GM19328 (cell line): ENCODE results near the gene GPX4.
"Not testable (repeated sequence)": the region's sequence is repeated elsewhere in the genome, so short reads cannot be mapped to it uniquely, and the experiment has no call there.

Source experiments
- ATAC-seq: cut with Tn5 transposase; IDR thresholded peaks from one replicate; pipeline ENCODE4 v1.9.1; 2021; ENCODE audit warnings: mild to moderate bottlenecking, moderate library complexity; ENCODE audit not compliant: unreplicated experiment

The GPX4 gene

GRCh38 chr19:1113030-1113985 lies 9.5 kb downstream of the GPX4 start:
- no peak for ATAC-seq

DNA sequence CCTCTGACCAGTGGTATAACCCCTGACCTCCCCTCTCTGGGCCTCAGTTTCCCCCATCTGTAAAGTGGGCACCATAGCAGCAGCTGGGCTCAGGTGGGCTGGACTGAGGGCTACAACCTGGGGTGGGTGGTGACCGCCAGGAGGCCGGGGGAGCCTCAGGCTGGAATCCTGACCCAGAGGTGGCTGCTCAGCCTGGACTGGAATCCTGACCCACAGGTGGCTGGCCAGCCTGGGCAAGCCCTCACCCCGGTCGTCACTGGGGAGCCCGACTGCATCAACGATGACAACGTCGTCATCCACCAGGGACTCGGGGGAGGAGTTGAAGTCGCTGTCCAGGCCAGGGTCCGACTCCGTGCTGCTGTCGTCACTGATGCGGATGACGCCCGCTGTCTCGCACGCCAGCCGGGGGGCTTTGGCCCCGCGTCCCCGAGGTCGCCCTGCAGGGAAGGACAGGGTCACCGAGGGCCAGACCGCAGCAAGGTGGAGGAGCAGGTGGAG lies 10.2 kb downstream of the GPX4 start:
- ATAC-seq: no peak

DNA sequence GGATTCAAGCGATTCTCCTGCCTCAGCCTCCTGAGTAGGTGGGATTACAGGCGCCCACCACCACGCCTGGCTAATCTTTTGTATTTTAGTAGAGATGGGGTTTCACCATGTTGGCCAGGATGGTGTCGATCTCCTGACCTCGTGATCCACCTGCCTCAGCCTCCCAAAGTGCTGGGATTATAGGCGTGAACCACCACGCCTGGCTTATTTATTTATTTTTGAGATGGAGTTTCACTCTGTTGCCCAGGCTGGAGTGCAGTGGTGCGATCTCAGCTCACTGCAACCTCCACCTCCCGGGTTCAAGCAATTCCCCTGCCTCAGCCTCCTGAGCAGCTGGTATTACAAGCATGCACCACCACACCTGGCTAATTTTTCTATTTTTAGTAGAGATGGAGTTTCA lies 10.9 kb downstream of the GPX4 start:
- not testable (repeated sequence) for ATAC-seq

DNA sequence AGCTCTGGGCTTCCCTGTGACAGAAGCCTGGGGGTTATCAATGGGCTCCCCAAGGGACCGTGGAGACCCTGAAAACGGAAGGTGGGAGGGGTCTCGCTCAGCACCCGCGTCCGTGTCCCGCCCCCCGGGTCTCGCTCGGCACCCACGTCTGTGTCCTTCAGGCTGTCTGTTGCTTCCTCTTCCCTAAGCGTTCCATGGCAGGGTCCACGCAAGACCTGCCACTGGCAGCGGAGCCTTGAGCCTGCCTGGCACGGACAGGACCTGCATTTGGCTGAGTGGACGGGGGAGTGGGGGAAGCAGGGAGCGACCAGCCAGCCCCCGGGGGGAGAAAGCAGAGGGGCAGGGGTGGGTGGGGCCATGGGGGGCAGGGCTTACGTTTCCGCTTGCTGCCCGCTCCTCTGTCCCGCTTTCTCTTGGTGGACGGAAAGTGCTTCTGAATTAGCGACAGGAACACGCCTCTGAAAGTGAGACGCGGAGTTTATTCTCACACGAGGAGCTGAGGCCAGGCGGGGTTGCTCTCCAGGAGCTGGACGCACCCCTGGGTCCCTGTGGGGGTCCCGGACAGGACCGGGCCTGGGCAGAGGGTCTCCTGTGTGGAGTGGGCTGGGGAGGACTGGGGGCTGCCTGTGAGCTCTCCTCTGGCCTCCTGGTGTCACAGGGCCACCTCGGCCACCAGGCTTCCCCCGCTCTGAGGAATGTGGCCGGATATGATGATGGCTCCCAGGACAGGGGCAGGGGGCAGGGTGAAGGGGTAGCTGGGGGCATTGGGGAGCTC lies 12.0 kb downstream of the GPX4 start:
- ATAC-seq: no peak

DNA sequence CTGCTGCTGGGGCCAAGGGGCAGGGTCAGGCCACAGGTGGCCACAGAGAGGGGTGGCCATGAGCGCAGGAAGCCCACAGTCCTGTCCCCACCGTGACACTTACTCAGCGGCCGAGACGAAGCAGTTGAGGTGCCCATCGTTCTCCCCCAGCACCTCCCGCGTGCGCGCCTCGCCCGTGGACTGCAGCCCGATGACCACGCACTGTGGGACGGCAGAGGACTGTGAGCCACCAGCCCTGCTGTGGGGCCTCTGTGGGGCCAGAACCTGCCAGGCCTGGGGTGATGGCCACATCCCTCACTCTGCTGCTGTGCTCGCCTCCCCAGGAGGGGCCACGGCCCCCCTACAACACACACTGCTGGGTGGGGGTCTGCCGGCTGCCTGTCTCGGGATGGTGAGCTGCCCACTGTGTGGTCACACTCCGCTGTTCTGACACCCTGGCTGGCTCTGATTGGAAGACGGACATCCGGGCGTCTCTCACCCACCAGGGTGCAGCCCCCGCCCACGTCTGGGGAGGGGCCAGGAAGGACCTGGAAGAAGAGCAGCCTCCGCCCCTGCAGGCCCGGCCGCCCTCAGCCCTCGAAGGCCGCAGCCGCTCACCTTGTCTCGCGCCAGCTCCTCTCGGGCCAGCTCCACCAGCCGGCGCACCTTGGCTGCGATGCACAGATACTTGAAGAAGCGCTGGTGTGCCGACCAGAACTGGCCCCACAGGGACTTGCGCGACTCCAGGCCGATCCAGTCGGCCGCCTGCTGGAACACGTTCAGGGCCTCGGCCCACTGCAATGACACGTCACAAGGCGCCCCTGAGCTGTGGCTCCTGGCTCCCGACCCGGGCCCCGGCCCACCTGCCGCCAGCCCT lies 13.2 kb downstream of the GPX4 start:
- no peak for ATAC-seq

GRCh38 chr19:1117654-1118053 lies 13.9 kb downstream of the GPX4 start:
- no peak for ATAC-seq

- ATAC-seq: no peak
Measured at GRCh38 chr19:1118999-1119398, 15.2 kb downstream of the GPX4 start.

DNA sequence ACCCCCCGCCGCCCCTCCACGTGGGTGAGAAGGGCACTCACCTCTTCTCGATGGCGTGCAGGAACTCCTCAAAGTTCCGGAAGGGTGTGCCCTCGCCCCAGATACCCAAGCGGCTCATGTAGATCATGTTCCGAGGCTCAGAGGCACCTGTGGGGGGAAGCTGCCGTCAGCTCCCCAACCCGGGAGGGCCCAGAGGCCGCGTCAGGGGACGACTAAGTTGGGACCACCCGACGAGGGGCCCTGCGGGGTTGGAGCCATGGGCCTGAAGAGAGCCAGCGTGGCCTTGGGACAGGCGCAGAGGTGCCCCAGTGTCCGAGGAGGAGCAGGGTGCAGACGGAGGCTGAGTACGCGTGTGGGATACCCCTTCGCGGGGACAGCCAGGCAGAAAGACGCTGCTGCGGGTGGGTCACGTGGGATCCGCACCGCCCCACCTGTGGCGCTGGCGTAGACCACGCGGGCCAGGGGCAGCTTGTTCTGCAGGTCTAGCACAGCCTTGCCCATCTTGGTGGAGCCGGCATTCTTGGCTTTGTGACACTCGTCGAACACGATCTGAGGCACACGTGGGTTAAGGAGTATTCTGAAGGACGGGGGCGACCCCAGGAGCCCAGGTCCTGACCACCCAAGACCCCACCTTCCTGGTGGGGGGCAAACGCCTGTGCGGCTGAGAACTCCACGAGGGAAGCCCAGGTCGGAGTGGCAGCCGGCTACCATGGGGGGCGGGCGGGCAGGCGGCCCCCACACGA lies 15.9 kb downstream of the GPX4 start:
- ATAC-seq: no peak

- ATAC-seq: no peak
Measured at GRCh38 chr19:1121395-1121794, 17.6 kb downstream of the GPX4 start.

DNA sequence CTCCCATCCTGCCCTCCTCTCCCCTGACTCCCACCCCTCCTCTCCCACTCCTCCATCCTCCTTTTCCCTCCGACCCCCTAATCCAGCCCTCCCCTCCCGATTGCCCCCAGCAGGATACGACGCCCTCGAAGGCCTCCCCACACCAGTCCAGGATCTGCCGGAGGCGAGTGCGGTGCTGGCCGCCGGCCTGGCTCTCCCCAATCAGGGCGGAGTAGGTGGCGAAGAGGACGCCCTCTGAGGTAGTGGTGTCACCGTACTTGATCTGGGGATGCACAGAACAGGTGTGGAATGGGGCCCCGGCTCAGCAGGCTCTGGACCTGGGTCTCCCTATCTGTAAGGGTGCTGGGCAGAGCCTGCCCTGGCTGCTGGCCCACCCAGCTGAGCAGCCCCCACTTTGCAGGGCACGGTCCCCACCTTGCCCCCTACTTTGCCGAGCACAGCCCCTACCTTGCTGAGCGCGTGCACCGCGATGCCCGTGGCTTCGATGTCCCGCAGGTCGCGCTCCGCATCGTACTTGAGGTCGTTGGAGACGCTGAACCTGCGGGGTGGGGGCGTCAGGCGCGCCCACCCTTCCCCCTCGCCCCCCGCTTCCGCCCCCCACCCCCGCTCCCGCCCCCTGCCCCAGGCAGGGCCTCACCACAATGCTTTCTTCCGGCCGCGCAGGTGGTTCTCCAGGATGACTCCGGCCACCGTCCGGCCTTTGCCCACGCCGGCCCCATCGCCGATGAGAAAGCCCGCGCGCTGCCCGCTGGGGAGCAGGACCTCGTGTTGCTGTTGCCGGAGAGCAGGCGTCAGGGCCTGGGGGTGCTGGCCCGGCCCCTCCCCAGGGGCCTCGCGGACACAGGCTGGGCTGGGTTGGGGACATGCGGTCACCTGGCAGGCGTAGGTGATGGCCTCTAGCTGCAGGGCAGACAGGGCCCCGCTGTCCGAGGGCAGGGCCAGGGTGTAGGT lies 18.5 kb downstream of the GPX4 start:
- no peak for ATAC-seq

- ATAC-seq: no peak
Measured at GRCh38 chr19:1122972-1123363, 19.2 kb downstream of the GPX4 start.

- no peak for ATAC-seq
Measured at GRCh38 chr19:1123381-1123780, 19.6 kb downstream of the GPX4 start.

DNA sequence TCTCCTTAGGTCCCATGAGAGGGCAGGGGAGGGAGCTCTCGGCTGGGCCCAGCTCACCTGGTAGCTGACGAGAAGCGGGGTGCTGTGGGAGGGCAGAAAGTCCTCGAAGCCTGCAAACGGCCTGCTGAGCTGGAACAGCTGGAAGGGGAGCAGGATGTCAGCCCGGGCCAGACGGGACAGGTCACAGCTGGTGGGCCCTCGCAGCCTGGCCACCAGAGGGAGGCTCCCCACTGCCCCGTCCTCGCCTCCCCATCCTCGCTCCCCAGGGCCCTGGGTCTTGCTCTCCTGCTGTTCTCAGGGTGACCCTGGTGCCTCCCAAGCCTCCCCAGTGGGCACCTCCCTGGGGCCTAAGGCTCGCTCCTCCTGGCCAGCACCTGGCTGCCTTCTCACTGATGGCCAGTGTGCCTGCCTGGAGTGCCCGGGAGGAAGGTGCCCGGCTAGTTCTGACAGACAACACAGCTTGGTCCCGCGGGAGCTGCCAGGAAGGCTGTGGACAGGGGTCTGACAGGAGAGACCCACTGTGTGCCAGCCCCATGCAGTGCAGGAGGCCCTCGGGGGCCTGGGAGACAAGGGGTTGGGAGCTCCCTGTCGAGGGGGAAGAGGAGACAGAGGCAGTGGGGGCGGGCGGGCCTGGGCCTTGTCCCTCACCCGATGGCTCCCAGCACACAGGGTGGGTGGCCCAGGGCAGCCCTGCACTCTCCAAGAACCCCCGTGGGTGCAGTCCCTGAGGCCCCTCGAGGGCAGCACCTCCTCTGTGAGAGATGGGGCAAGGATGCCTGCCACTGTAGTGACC lies 20.3 kb downstream of the GPX4 start:
- ATAC-seq: no peak

- ATAC-seq: no peak
Measured at GRCh38 chr19:1125601-1126467, 22.0 kb downstream of the GPX4 start.

GRCh38 chr19:1126984-1127760 lies 23.4 kb downstream of the GPX4 start:
- no peak for ATAC-seq

GRCh38 chr19:1128106-1128505 lies 24.3 kb downstream of the GPX4 start:
- no peak for ATAC-seq

GRCh38 chr19:1129084-1129483 lies 25.3 kb downstream of the GPX4 start:
- ATAC-seq: not testable (repeated sequence)
